Stimulated activated naive CD8-positive, alpha-beta T cell treated with anti-CD3 and anti-CD28 coated beads, Interleukin-15, Interleukin-2, amounts not matched to agents 100 U/mL and 50 U/mL, for 24 hours (primary cell): Measurements from ENCODE around the gene NPTN.
"Not testable (repeated sequence)": the region's sequence is repeated elsewhere in the genome, so short reads cannot be mapped to it uniquely, and the experiment has no call there.

Experiments used
- ATAC-seq: fragments of 150-1000 bp; cut with Tn5 transposase; one replicate; pipeline ENCODE4 v1.10.0; 2021
- DNase-seq: peaks from one replicate; pipeline ENCODE4 v3.0.0; 2021

Gene NPTN

DNA sequence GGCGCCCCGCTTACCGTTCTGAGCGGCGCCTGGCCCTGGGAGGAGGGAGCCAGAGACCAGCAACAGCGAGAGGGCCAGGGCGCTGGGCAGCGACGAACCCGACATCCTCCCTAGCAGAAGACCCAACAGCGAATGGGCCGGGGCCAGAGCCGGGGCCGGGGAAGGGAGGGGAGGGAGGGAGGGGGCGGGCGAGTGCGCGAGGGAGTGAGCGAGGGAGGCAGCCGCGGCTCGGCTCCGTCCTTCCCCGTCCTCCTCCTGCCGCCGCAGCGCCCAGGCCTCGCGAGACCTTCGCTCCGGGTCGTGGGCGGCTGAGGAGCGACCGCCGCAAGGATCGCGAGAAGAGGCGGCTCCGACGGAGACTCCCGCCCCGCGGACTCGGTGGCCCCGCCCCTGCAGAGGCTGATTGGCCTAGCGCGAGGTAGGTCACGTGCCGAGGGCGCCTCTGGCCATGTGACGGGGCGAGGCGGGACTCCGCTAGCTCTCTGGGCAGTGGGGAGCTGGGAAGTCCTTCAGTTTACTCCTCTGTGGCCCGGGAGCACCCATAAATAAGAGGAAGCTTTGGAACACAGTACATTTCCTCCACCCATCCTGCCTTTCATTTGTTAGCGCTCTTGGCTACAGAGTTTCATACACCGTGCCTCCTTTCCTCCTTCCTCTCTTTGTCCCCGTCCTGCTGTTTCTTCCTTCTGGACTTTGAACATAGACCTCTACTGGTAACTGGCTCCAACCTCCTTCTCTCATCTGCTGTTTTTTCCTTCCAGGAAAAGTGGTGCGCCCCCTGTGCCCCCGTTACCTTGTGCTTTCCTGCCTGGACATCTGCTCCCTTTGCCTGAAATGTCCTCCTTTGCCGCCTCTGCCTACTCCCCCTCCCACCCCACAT lies at the start of gene NPTN:
NPTN (minus strand) TSS at position 279 of the 880 bp plus-strand sequence; CDS start at position 105, 174 bp downstream.
- DNase-seq (peak; percentile 99), ATAC-seq (peak; percentile 92)

DNA sequence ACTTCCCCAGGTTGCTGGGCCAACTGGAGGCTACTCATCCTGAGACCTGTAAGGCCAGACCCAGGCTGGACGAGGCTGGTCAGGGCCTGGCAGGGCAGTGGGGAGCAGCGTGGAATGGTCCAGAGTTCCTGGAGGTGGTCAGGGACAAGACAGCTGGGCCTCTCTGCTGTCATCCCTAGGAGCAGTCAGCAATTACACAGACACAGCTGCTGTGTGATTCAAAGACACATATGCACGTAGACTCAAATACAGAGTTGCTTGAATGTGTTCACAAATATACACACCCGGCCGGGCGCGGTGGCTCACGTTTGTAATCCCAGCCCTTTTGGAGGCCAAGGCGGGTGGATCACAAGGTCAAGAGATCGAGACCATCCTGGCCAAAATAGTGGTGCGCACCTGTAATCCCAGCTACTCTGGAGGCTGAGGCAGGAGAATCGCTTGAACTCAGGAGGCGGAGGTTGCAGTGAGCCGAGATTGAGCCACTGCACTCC lies 49.5 kb upstream of the NPTN start:
- ATAC-seq (no peak), DNase-seq (no peak)

GRCh38 chr15:73681856-73682599 lies 48.8 kb upstream of the NPTN start:
- ATAC-seq (no peak), DNase-seq (no peak)

- DNase-seq: no peak
- no peak for ATAC-seq
These were observed 47.9 kb upstream of the NPTN start for GRCh38 chr15:73681063-73681462.

GRCh38 chr15:73680549-73680948 lies 47.4 kb upstream of the NPTN start:
- peak; percentile 22 for ATAC-seq
- DNase-seq: no peak

DNA sequence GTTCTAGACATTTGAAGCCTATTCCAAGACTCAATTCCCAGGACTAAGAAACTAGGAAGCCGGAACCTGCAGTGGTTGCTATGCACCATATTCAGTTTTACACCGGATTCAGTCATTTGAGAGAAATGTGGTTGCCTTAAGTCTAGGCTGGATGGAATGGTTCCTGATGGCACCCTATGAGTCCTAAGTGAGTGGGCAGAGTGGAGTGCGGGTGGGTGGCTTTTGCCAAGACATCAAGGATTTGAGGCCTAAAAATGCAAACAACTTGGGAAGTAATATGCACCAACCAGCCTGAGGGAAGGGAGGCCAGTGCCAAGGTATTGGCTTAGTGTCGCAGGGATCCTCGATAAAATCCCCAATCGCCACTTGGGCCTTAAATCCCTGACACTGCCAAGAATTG lies 46.8 kb upstream of the NPTN start:
- DNase-seq (no peak), ATAC-seq (no peak)

DNA sequence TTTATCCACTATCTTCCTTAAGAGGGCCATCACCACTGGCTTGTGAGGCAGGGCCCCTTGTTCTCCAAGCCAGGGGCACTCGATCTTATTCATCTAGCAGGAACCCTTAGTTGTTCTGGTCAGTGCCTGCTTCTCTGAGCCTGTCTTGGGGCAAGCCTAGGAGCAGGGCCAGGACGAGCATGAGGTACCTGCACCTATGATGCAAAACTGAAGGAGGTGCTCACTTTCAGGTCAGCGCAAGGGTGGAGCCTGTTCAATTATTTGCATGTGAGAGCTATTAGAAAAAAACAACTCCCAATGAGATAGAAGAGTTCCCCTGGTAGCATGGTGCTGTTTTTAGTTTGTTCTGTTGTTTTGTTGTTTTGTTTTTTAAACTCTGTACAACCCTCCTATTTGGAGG lies 46.0 kb upstream of the NPTN start:
- ATAC-seq (no peak), DNase-seq (no peak)

DNA sequence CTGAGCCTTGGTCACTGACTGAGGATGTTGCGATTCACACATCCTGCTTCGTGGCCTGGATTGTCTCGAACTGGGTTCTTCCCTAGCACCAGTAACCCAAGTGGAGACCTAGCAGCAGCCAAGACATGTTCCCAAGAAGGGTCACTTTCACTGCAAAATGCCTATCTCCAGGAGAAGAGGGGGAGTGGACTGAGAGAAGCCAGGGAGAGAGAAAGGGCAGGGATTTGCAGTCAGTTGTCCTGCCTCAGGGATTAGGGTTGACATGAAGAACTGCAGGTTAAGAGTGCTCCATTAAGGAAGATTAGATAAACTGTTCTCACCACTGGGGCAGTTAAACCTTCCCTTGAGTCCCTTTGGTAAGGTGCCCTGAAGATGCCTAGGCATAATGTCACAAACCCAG lies 45.3 kb upstream of the NPTN start:
- no peak for ATAC-seq
- DNase-seq: no peak

DNA sequence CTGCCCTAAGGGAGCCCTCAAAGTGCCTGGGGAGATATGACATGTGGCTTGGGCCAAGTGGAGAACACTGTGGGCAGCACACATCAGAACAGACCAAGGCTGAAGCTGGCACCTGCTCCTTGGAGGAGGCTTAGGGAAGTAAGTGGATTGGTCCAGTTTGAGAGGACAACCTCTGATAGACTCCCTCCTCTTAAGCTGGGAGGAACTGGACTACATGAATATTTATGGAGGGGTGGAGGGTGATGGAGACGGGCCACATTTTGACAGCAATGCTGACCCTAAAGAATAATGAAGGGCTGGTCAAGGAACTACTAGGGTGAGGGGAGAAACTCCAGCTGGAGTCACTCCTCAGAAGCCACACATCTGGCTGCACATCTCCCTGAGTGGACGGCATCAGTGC lies 44.5 kb upstream of the NPTN start:
- no peak for ATAC-seq
- DNase-seq: no peak

GRCh38 chr15:73677146-73677607 lies 44.0 kb upstream of the NPTN start:
- ATAC-seq: peak; percentile 30
- DNase-seq: peak; percentile 56

- DNase-seq (no peak), ATAC-seq (no peak)
These were observed 41.4 kb upstream of the NPTN start for GRCh38 chr15:73674587-73674986.

GRCh38 chr15:73660455-73660854 lies 27.3 kb upstream of the NPTN start:
- DNase-seq (no peak), ATAC-seq (no peak)

DNA sequence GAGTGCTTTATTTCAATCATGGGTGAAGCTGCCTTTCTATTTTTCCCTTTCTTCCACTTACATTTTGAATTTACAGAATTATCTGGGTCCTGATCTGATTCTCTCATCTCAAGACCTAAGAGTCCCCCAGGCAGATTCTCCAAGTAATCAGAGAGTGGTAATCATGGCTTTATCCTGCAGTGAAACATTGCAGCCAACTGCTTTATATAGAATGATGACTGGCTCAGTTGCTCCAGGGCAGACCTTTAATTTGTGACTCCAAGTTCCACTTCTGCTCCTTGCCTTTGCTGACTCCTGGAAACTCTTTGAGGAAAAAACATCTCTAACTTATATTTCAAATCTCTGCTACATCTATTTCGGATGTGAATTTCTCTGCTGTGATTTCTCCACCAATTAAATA lies 25.5 kb upstream of the NPTN start:
- ATAC-seq (no peak), DNase-seq (no peak)

DNA sequence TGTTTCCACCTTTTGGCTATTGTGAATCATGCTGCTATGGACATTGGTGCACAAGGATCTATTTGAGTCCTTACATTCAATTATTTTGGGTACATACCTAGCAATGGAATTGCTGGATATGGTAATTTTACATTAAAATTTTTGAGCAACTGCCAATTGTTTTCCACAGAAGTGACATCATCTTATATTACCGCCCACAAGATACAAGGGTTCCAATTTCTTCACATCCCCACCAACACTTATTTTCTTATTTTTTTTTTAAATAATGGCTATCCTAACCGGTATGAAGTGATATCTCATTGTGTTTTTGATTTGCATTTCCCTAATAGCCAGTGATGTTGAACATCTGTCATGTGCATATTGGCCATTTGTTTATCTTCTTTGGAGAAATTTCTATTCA lies 22.5 kb upstream of the NPTN start:
- DNase-seq (no peak), ATAC-seq (no peak)

DNA sequence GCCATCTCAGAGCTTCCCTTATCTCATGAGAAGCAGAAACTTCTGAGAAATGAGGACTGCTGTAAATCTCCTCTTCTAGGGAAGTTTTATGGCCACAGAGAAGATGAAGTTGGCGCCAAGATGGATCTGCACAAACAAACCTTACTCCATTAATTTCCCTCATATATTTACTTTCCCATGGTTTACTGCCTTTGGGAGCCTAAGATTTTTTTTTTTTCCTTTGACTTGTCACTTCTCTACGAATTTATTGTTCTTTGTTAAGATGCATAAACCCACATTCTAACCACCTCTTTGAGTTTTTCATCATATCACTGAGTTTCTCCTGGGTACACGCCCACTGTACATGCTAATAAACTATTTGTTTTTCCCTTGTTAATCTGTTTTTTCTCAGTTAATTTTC lies 21.5 kb upstream of the NPTN start:
- ATAC-seq (no peak), DNase-seq (no peak)

DNA sequence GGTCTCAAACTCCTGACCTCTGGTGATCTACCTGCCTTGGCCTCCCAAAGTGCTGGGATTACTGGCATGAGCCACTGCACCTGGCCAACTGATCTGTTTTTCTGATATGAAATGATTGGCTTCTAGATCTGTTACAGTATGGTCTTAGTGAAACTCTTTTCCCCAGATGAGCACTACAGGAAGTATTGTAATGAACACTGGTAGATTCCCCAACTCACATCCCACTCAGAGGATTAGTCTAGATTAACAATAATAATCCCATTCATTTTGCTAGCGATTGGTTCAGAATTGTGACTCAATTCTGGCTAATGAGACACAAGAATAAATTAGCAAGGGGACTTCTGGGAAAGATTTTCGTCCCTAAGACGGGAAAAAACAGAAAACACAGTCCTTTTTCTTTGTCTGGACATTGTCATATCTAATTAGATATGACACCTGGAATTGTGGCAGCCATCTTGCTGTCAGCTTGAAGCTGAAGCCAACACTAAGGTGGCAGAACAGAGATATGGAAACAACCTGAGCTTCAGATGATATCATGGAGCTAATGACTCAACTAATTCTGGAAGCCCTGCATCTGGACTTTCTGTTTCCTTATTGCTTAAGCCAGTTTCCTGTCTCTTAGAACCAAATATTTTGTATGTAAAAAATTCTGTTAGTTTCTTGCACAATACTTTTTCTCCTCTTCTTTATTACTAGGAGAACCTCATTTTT lies 17.4 kb upstream of the NPTN start:
- DNase-seq (peak; percentile 15), ATAC-seq (peak; percentile 82)

DNA sequence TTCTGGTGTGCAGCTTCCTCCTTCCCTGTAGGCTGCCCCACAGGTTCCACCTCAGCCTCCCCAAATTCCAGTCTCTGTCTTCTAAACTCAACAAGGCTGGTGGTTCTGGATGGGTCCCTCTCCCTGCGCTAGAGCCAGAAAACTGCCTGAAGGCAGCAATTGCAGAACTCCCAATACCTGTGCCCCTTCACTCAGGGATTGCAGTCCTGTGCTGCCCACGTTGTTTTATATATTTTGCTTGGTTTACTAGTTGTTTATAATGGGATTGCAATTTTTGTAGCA lies 14.8 kb upstream of the NPTN start:
- DNase-seq (no peak), ATAC-seq (no peak)

DNA sequence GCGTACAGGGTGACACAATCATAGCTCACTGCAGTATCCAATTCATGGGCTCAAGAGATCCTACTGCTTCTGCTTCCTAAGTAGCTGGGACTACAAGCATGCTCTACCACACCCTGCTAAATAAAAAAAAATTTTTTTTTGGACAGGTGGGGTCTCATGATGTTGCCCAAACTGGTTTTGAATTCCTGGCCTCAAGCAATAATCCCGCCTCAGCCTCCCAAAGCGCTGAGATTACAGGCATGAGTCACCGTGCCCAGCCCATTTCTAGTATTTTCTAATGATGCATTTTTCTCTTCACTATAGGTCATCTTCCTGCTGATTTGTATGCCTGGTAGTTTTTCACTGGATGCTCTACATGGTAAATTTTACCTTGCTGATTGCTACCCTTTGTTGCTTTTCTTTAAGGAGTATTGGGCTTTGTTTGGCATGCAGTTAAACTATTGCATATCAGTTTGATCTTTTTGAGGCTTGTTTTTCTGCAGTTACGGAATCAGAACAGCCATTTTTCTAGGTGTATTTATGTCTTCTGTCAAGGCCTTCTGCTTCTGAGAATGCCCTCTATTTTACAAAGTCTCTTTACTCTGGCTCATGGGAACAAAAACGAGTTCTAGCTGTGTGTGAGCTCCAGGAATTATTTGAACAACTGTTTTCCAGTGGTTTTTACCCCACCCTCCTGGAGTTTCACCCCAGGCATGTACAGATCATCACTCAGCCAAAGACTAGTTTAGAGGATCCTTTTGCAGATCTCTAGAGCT lies 14.2 kb upstream of the NPTN start:
- ATAC-seq: no peak
- DNase-seq: no peak

- not testable (repeated sequence) for DNase-seq, ATAC-seq
These were observed 6.3 kb upstream of the NPTN start for GRCh38 chr15:73639464-73639863.

GRCh38 chr15:73637527-73637926 lies 4.3 kb upstream of the NPTN start:
- DNase-seq: no peak
- no peak for ATAC-seq

- ATAC-seq: no peak
- DNase-seq: peak; percentile 11
These were observed 854 bp upstream of the NPTN start for GRCh38 chr15:73633991-73634495.

DNA sequence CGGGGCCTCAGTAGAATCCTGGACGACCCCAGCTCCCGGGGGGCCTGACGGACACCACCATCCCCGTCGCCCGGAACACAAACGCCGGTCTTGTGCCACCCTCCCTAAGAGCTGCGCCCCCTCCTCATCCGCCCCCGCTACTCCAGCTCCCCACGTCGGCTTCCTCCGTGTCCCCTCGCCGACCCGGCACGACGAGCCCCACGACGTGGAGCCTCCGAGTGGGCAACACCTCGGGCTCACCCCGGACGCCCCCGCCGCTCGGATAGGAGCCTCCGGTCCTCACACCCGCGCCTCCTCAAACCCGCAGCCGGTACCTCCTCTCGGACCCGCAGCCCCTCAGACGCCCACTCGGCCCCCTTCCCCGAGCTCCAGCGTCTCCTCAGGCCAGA lies 525 bp downstream of the NPTN start:
- ATAC-seq: no peak
- no peak for DNase-seq
